ENCODE results near the gene FGF10. TPM values are rescaled to one million over a fixed set of nuclear protein-coding genes. Genes with fewer than 3 reads are reported as not detected.

FGF10 gene
- total RNA-seq, 8 experiments from 2014 or later, result 0.45 to 4.0 (median 1.1) TPM; not detected in 2

GRCh38 chr5:44384816-44385215 lies 4.4 kb downstream of the FGF10 start:
- Histone ChIP-seq H3K4me1 (replicated peaks in 1 of 2) (peaks cover 5 to 17% of the 10 kb centered on the region in 2 donors), H3K27ac (no peak overlapping the region), H3K4me3 (no peak overlapping the region)
- in situ Hi-C loops (cut with MboI; ENCODE audit: low pct_unique_long_range_greater_than_20kb in 2 of 9, low sequenced_read_pairs in 9 of 9, unreplicated experiment in 9 of 9), result no loop called here
- ATAC-seq (replicated peaks in 6 of 8), result no peak
- 0 to 69% (median 20%) methylated on average over 1 of the region's 1 CpG; no CpG with 5 or more reads in 5 of the 10 experiments for WGBS, 10 experiments

DNA sequence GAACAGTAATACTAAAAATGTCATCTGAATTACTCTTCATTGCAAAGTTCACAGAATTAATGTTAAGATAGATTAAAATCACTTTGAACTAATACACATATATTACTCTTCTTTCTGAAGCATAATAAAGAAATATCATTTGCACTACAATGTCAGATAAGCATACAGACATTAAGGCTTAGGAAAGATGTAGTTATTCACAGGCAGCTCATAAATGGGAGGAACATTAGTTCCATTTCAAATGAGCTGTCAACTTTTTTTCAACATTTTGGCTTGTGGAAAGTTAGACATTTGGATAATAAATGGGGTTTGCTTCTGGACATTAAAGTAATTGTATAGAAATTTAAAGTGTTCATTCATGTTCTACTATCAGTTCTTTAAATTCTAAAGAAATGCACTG lies 6.3 kb downstream of the FGF10 start:
- H3K4me1 ChIP-seq (replicated peaks in 1 of 2), result peaks cover 5 to 17% of the 10 kb centered on the region in 2 donors

DNA sequence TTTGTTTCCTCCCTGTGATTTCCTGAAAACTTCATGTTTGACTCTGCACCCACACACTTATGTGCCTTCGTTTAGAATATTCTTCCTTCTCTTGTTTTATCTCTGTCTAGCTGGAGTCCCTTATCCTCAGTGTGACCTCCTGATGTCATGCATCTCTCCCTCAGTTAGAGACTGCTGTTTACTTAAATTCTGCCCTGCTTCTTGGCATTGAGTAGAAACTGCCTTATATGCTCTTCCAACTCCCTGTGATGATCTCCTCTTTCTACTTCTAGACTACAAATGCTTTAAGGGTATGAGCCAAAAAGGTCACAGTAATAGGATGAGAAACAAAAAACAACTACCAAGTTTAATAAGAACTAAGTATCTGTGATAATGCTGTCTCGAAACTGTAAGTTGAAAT lies 12.2 kb downstream of the FGF10 start:
- no peaks in the 10 kb centered on the region for H3K4me1 ChIP-seq (replicated peaks in 1 of 2)
- no peak overlapping the region for H3K27ac ChIP-seq
- no peak overlapping the region for H3K4me3 ChIP-seq
- WGBS, 10 experiments, result 0 to 92% (median 69%) methylated on average over 1 to 2 of the region's 2 CpGs
- in situ Hi-C loops (cut with MboI; ENCODE audit: low pct_unique_long_range_greater_than_20kb in 2 of 9, low sequenced_read_pairs in 9 of 9, unreplicated experiment in 9 of 9), result no loop called here
- no peak for ATAC-seq (replicated peaks in 6 of 8)

More for the DNA sequence above, 6.3 kb downstream of the FGF10 start:
- in situ Hi-C loops (cut with MboI; ENCODE audit: low pct_unique_long_range_greater_than_20kb in 2 of 9, low sequenced_read_pairs in 9 of 9, unreplicated experiment in 9 of 9), result no loop called here
- H3K27ac ChIP-seq, result no peak overlapping the region
- ATAC-seq (replicated peaks in 6 of 8), result no peak
- no peak overlapping the region for H3K4me3 ChIP-seq

GRCh38 chr5:44372028-44372427 lies 17.2 kb downstream of the FGF10 start:
- H3K4me1 ChIP-seq (replicated peaks in 1 of 2), result no peaks in the 10 kb centered on the region
- WGBS, 10 experiments, result 0 to 100% (median 74%) methylated on average over 1 to 4 of the region's 4 CpGs; no CpG with 5 or more reads in 1 of the 10 experiments
- no peak overlapping the region for H3K27ac ChIP-seq
- in situ Hi-C loops (cut with MboI; ENCODE audit: low pct_unique_long_range_greater_than_20kb in 2 of 9, low sequenced_read_pairs in 9 of 9, unreplicated experiment in 9 of 9), result no loop called here
- H3K4me3 ChIP-seq, result no peak overlapping the region
- ATAC-seq (replicated peaks in 6 of 8), result no peak

- in situ Hi-C loops (cut with MboI; ENCODE audit: low pct_unique_long_range_greater_than_20kb in 2 of 9, low sequenced_read_pairs in 9 of 9, unreplicated experiment in 9 of 9), result no loop called here
- WGBS, 10 experiments, result 0 to 50% (median 33%) methylated on average over 1 of the region's 1 CpG; no CpG with 5 or more reads in 3 of the 10 experiments
- Histone ChIP-seq H3K4me1 (replicated peaks in 1 of 2) (peaks cover 2% of the 10 kb centered on the region in 2 donors), H3K4me3 (no peak overlapping the region), H3K27ac (no peak overlapping the region)
- ATAC-seq (replicated peaks in 6 of 8), result no peak
Observed at GRCh38 chr5:44367203-44367602, 22.0 kb downstream of the FGF10 start.

- no peak for ATAC-seq (replicated peaks in 6 of 8)
- H3K4me1 ChIP-seq (replicated peaks in 1 of 2), result peaks cover 2% of the 10 kb centered on the region in 2 donors
- WGBS, 10 experiments, result 0 to 50% (median 43%) methylated on average over 1 to 2 of the region's 2 CpGs; no CpG with 5 or more reads in 1 of the 10 experiments
- in situ Hi-C loops (cut with MboI; ENCODE audit: low pct_unique_long_range_greater_than_20kb in 2 of 9, low sequenced_read_pairs in 9 of 9, unreplicated experiment in 9 of 9), result no loop called here
- H3K4me3 ChIP-seq, result no peak overlapping the region
- H3K27ac ChIP-seq, result no peak overlapping the region
Observed at GRCh38 chr5:44365345-44365744, 23.9 kb downstream of the FGF10 start.

GRCh38 chr5:44364097-44364496 lies 25.1 kb downstream of the FGF10 start:
- H3K4me3 ChIP-seq, result no peak overlapping the region
- in situ Hi-C loops (cut with MboI; ENCODE audit: low pct_unique_long_range_greater_than_20kb in 2 of 9, low sequenced_read_pairs in 9 of 9, unreplicated experiment in 9 of 9), result no loop called here
- peaks cover 2% of the 10 kb centered on the region in 2 donors for H3K4me1 ChIP-seq (replicated peaks in 1 of 2)
- ATAC-seq (replicated peaks in 6 of 8), result no peak
- no peak overlapping the region for H3K27ac ChIP-seq
- WGBS, 10 experiments, result 6 to 100% (median 76%) methylated on average over 1 to 2 of the region's 2 CpGs; no CpG with 5 or more reads in 1 of the 10 experiments

- no peak for ATAC-seq (replicated peaks in 6 of 8)
- Histone ChIP-seq H3K4me3 (no peak overlapping the region), H3K27ac (no peak overlapping the region), H3K4me1 (replicated peaks in 1 of 2) (peaks cover 2% of the 10 kb centered on the region in 2 donors)
- WGBS, 10 experiments, result 10 to 88% (median 83%) methylated on average over 1 of the region's 1 CpG; no CpG with 5 or more reads in 3 of the 10 experiments
- in situ Hi-C loops (cut with MboI; ENCODE audit: low pct_unique_long_range_greater_than_20kb in 2 of 9, low sequenced_read_pairs in 9 of 9, unreplicated experiment in 9 of 9), result no loop called here
Observed at GRCh38 chr5:44361342-44362001, 27.7 kb downstream of the FGF10 start.

- H3K4me1 ChIP-seq (replicated peaks in 1 of 2), result no peaks in the 10 kb centered on the region
- no peak for ATAC-seq (replicated peaks in 6 of 8)
- no peak overlapping the region for H3K4me3 ChIP-seq
- in situ Hi-C loops (cut with MboI; ENCODE audit: low pct_unique_long_range_greater_than_20kb in 2 of 9, low sequenced_read_pairs in 9 of 9, unreplicated experiment in 9 of 9), result no loop called here
- H3K27ac ChIP-seq, result no peak overlapping the region
Observed at GRCh38 chr5:44360919-44361318, 28.3 kb downstream of the FGF10 start.

DNA sequence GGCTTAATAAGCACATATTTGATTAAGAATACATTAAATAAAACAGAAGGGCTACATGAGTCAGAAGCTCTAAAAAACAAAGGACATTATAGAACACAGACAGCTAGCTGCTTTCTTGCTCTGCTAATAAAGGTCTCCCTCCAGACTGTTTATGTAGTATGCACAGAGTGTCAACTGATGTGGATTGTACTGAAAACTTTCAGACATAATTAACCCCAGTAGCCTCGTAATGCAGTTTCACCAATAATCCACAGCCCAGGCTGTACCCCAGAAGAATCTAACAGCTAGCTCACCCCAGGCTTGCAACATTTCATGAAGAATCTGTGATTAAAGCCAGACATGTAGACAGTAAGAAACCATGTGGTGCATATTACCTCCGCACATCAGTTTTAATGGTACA lies 30.8 kb downstream of the FGF10 start:
- WGBS, 10 experiments, result 0 to 100% (median 82%) methylated on average over 1 to 2 of the region's 2 CpGs; no CpG with 5 or more reads in 2 of the 10 experiments
- no peak for ATAC-seq (replicated peaks in 6 of 8)
- Histone ChIP-seq H3K4me1 (replicated peaks in 1 of 2) (no peaks in the 10 kb centered on the region), H3K27ac (no peak overlapping the region), H3K4me3 (no peak overlapping the region)
- in situ Hi-C loops (cut with MboI; ENCODE audit: low pct_unique_long_range_greater_than_20kb in 2 of 9, low sequenced_read_pairs in 9 of 9, unreplicated experiment in 9 of 9), result no loop called here

DNA sequence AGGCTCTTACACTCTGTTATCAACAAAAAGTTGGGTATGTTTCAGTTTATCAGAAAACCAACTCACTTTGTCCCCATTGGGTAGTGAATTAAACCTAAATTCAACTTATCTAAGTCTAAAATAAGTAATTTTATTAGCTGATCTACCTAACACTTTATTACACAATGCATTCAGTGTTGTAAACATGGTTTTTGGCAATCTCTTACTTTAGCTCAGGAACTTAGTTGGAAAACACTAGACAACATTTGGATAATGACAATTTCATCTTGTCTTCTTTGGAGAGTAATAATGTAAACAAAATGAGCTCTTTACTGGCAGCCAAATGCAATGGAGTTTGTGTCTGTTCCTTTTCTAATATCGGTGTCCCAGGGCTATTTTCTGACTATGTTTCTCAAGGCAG lies 33.0 kb downstream of the FGF10 start:
- ATAC-seq (replicated peaks in 6 of 8), result no peak
- H3K4me3 ChIP-seq, result no peak overlapping the region
- H3K27ac ChIP-seq, result no peak overlapping the region
- WGBS, 10 experiments, result 50 to 100% (median 90%) methylated on average over 1 of the region's 1 CpG; no CpG with 5 or more reads in 5 of the 10 experiments
- no peaks in the 10 kb centered on the region for H3K4me1 ChIP-seq (replicated peaks in 1 of 2)
- in situ Hi-C loops (cut with MboI; ENCODE audit: low pct_unique_long_range_greater_than_20kb in 2 of 9, low sequenced_read_pairs in 9 of 9, unreplicated experiment in 9 of 9), result no loop called here

DNA sequence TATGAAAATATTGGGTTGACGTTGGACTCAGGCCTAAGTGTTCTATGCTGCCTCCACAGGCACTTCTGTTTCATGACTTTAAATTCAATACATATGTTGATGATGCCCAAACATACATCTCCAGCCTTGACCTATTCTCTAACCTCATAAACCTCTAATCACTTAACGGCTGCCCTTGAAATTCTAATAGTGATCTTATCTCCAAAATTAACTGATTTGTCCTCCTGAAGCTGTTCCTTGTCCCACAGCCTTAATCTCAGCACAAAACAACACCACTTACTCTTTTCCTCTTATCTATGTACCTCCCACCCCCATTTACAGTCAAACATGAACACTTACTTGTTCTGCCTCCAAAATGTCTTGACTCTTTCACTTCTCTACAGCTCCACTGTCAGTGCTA lies 43.3 kb downstream of the FGF10 start:
- no peaks in the 10 kb centered on the region for H3K4me1 ChIP-seq (replicated peaks in 1 of 2)
- H3K4me3 ChIP-seq, result no peak overlapping the region
- 8 to 100% (median 76%) methylated on average over 1 to 2 of the region's 2 CpGs; no CpG with 5 or more reads in 1 of the 10 experiments for WGBS, 10 experiments
- H3K27ac ChIP-seq, result no peak overlapping the region
- in situ Hi-C loops (cut with MboI; ENCODE audit: low pct_unique_long_range_greater_than_20kb in 2 of 9, low sequenced_read_pairs in 9 of 9, unreplicated experiment in 9 of 9), result no loop called here
- ATAC-seq (replicated peaks in 6 of 8), result no peak

DNA sequence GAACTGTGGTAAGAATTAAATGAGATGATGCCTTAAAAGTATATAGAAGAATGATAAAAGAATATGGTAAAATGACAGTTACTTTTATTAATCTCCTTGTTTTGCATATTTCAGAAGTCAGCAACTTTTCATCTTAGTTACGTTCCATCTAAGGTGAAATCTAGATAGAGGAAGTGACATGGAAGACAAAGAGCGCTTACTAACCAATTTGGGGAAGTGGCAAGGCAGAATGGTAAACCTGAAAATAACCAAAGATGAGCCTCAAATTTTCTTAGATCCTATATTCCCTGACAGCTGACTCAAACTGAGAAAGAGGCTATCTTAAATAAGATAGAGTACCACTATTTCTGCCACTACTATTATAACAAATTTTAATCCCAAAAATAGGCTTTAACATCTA lies 52.5 kb downstream of the FGF10 start:
- no peak overlapping the region for H3K27ac ChIP-seq
- H3K4me3 ChIP-seq, result no peak overlapping the region
- peaks cover 0 to 6% of the 10 kb centered on the region in 2 donors for H3K4me1 ChIP-seq (replicated peaks in 1 of 2)
- WGBS, 10 experiments, result 13 to 100% (median 92%) methylated on average over 1 to 2 of the region's 2 CpGs
- in situ Hi-C loops (cut with MboI; ENCODE audit: low pct_unique_long_range_greater_than_20kb in 2 of 9, low sequenced_read_pairs in 9 of 9, unreplicated experiment in 9 of 9), result no loop called here
- no peak for ATAC-seq (replicated peaks in 6 of 8)

- in situ Hi-C loops (cut with MboI; ENCODE audit: low pct_unique_long_range_greater_than_20kb in 2 of 9, low sequenced_read_pairs in 9 of 9, unreplicated experiment in 9 of 9), result no loop called here
- 0 to 100% (median 82%) methylated on average over 1 of the region's 1 CpG; no CpG with 5 or more reads in 2 of the 10 experiments for WGBS, 10 experiments
- H3K4me3 ChIP-seq, result no peak overlapping the region
- H3K4me1 ChIP-seq (replicated peaks in 1 of 2), result peaks cover 0 to 9% of the 10 kb centered on the region in 2 donors
- ATAC-seq (replicated peaks in 6 of 8), result peak in 1 of 8 experiments; percentile 40
- no peak overlapping the region for H3K27ac ChIP-seq
Observed at GRCh38 chr5:44334622-44335021, 54.6 kb downstream of the FGF10 start.

All from motor neuron (in vitro differentiated cells).